Measurements from ENCODE around the gene KRCC1. TPM values are rescaled to one million over a fixed set of nuclear protein-coding genes. Genes with fewer than 3 reads are reported as not detected.

The KRCC1 gene
- total RNA-seq, 1 donor from 2014 or later: 21.2 TPM

- Histone ChIP-seq H3K27me3 (ENCODE audit: low read depth) (no peaks in the 10 kb centered on the region), H3K27ac (replicated peaks) (peak overlapping the region; percentile 51), H3K36me3 (peaks cover 28% of the 10 kb centered on the region), H3K9me3 (replicated peaks) (no peaks in the 10 kb centered on the region), H3K4me1 (peaks cover 57% of the 10 kb centered on the region), H3K4me3 (no peak overlapping the region)
- no peak for DNase-seq
- intact Hi-C loops (cut with micrococcal nuclease): no loop called here
- TF ChIP-seq CTCF (IDR thresholded peaks at IDR 0.05; ENCODE audit: borderline replicate concordance): no peak
Measured at GRCh38 chr2:88097192-88097591, 41.6 kb upstream of the KRCC1 start.

- peaks cover 31% of the 10 kb centered on the region for H3K36me3 ChIP-seq
- peak overlapping the region; percentile 51 for H3K27ac ChIP-seq (replicated peaks)
- TF ChIP-seq CTCF (IDR thresholded peaks at IDR 0.05; ENCODE audit: borderline replicate concordance): no peak
Measured at GRCh38 chr2:88096708-88097107, 41.1 kb upstream of the KRCC1 start.

GRCh38 chr2:88095022-88095421 lies 39.4 kb upstream of the KRCC1 start:
- Histone ChIP-seq H3K9me3 (replicated peaks) (no peaks in the 10 kb centered on the region), H3K4me1 (peaks cover 66% of the 10 kb centered on the region), H3K27ac (replicated peaks) (no peak overlapping the region), H3K27me3 (ENCODE audit: low read depth) (no peaks in the 10 kb centered on the region), H3K36me3 (peaks cover 42% of the 10 kb centered on the region), H3K4me3 (no peak overlapping the region)
- no peak for TF ChIP-seq CTCF (IDR thresholded peaks at IDR 0.05; ENCODE audit: borderline replicate concordance)
- no peak for DNase-seq
- intact Hi-C loops (cut with micrococcal nuclease): no loop called here

More at GRCh38 chr2:88096708-88097107, 41.1 kb upstream of the KRCC1 start:
- no peak for DNase-seq
- intact Hi-C loops (cut with micrococcal nuclease): no loop called here
- no peaks in the 10 kb centered on the region for H3K27me3 ChIP-seq (ENCODE audit: low read depth)
- no peaks in the 10 kb centered on the region for H3K9me3 ChIP-seq (replicated peaks)
- H3K4me1 ChIP-seq: peaks cover 62% of the 10 kb centered on the region
- H3K4me3 ChIP-seq: no peak overlapping the region

DNA sequence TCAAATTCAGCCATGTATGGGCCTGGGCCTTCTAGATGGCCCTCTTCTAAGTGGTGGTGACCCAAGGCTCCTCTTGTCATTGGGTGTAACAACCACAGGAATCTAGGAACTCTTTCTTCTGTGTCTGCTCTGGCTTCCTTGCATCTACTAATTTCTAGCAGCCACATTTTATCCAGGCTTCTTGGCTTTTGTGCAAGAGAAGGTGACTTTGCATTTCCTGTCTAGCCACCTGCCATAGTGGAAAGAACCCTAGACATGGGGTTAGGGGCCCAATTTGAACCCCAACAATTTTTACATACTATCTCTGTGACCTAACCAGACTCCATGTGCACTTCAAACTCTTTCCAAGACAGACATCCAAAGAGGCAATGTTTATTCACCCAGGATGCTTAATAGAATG lies 37.2 kb upstream of the KRCC1 start:
- no peak for TF ChIP-seq CTCF (IDR thresholded peaks at IDR 0.05; ENCODE audit: borderline replicate concordance)
- Histone ChIP-seq H3K4me3 (no peak overlapping the region), H3K27ac (replicated peaks) (no peak overlapping the region), H3K27me3 (ENCODE audit: low read depth) (no peaks in the 10 kb centered on the region), H3K4me1 (peaks cover 47% of the 10 kb centered on the region), H3K9me3 (replicated peaks) (no peaks in the 10 kb centered on the region), H3K36me3 (peaks cover 54% of the 10 kb centered on the region)
- intact Hi-C loops (cut with micrococcal nuclease): no loop called here
- no peak for DNase-seq

DNA sequence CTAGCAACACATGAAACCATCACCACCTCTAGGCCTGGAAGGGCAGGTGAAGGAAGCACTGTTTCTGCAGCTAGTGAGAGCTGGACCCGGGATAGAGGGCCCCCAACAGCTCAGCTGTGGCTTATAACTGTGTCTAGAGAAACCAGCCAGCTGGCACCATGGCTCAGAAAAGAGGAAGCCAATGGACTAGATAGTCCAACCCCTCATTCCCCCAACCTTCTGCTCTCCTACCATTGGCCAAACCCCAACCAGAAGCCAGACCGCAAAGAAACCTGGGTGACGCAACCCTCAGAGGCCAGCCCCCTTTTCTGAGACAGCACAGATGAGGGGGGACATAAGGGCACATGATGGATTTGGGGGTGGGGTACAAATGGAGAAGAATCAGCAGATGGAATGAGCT lies 36.4 kb upstream of the KRCC1 start:
- no peaks in the 10 kb centered on the region for H3K9me3 ChIP-seq (replicated peaks)
- H3K36me3 ChIP-seq: peaks cover 62% of the 10 kb centered on the region
- TF ChIP-seq CTCF (IDR thresholded peaks at IDR 0.05; ENCODE audit: borderline replicate concordance): no peak
- no peak overlapping the region for H3K27ac ChIP-seq (replicated peaks)
- intact Hi-C loops (cut with micrococcal nuclease): no loop called here
- H3K4me3 ChIP-seq: no peak overlapping the region
- peaks cover 39% of the 10 kb centered on the region for H3K4me1 ChIP-seq
- no peak for DNase-seq
- no peaks in the 10 kb centered on the region for H3K27me3 ChIP-seq (ENCODE audit: low read depth)

Data from left ventricle myocardium inferior (tissue), 1 donor.